Activated naive CD8-positive, alpha-beta T cell treated with anti-CD3 and anti-CD28 coated beads, Interleukin-2, amount 50 U/mL, for 24 hours (primary cell): Measurements from ENCODE around the gene KLHDC10.
"Not testable (repeated sequence)": the region's sequence is repeated elsewhere in the genome, so short reads cannot be mapped to it uniquely, and the experiment has no call there.

ENCODE experiments used
- ATAC-seq: fragments of 150-1000 bp; cut with Tn5 transposase; one replicate; pipeline ENCODE4 v1.10.0; 2021
- DNase-seq: peaks from one replicate; pipeline ENCODE4 v3.0.0; 2021
- H3K27ac Mint-ChIP-seq: one replicate; pipeline ENCODE4 v1.8.0; 2021; ENCODE audit warnings: mild to moderate bottlenecking, mixed read lengths
- H3K27me3 Mint-ChIP-seq: one replicate; pipeline ENCODE4 v1.8.0; 2021; ENCODE audit warnings: mixed read lengths
- H3K36me3 Mint-ChIP-seq: one replicate; pipeline ENCODE4 v1.8.0; 2021; ENCODE audit warnings: low read depth, mixed read lengths
- H3K4me1 Mint-ChIP-seq: one replicate; pipeline ENCODE4 v1.8.0; 2021; ENCODE audit warnings: mixed read lengths
- H3K4me3 Mint-ChIP-seq: one replicate; pipeline ENCODE4 v1.8.0; 2021; ENCODE audit warnings: mild to moderate bottlenecking, moderate library complexity, mixed read lengths
- H3K9me3 Mint-ChIP-seq: one replicate; pipeline ENCODE4 v1.8.0; 2021; ENCODE audit warnings: mixed read lengths

The KLHDC10 gene, protein sequence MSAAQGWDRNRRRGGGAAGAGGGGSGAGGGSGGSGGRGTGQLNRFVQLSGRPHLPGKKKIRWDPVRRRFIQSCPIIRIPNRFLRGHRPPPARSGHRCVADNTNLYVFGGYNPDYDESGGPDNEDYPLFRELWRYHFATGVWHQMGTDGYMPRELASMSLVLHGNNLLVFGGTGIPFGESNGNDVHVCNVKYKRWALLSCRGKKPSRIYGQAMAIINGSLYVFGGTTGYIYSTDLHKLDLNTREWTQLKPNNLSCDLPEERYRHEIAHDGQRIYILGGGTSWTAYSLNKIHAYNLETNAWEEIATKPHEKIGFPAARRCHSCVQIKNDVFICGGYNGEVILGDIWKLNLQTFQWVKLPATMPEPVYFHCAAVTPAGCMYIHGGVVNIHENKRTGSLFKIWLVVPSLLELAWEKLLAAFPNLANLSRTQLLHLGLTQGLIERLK

GRCh38 chr7:130069978-130070860 lies at the start of gene KLHDC10:
TSS of gene KLHDC10 (plus strand) at chr7:130070534. CDS start at chr7:130070644, 110 bp downstream.
- Mint-ChIP-seq H3K9me3 (no peaks in the 10 kb centered on the region), H3K4me3 (peak within 1 kb of the TSS; percentile 96), H3K4me1 (peaks cover 43% of the 10 kb centered on the region), H3K27me3 (peaks cover 2% of the 10 kb centered on the region), H3K27ac (peak within 1 kb of the TSS; percentile 81), H3K36me3 (peaks cover 6% of the 10 kb centered on the region)
- DNase-seq, result peak; percentile 92
- ATAC-seq, result peak; percentile 98

DNA sequence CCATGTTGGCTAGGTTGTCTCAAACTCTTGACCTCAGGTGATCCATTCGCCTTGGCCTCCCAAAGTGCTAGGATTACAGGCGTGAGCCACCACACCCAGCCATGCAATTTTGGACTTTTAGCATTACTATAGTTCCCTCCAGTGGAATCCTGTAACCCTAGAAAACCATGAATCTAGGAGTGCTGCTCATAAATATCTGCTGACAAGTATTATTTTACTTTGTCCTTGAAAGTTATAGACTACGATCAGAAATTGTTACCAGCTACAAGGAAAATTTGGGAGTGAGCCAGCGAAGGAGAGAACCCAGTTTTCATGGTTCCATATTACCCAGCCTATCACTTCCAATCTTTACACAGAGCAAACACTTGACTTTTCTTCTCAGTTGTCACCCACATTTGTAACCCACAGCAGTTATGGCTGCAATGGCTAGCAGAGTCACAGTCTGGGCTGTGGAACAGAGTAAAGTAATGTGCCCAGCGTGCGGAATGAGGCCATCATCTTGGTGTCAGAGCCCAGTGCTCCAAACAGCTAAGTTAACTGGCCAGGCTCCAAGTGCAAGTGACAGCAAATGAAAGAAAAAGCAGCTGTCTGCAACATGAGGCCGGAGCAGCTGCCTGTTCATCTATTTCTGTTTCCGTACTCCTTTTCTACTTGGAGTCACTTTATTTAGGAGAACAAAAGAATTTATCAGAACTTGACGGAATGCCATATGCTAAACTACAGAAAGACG lies 49.1 kb upstream of the KLHDC10 start:
- no peaks in the 10 kb centered on the region for H3K4me1 Mint-ChIP-seq

DNA sequence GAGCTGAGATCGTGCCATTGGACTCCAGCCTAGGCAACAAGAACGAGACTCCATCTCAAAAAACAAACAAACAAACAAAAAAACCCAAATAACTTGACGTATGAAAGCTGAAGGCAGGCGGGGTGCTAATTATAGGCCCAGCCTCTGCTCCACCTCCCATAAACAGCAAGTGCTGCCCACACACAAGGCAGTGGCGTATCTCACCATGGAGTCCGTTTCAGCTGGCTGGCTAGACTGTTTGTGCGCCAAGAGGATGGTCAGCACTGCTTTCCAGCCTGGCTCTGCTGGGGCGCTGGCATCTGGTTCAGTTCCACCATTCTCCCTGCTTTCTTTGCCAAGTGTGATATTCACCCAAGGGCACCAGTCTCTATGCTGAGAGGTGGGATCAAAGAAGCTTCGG lies 48.2 kb upstream of the KLHDC10 start:
- Mint-ChIP-seq H3K9me3 (no peaks in the 10 kb centered on the region), H3K4me1 (no peaks in the 10 kb centered on the region), H3K4me3 (no peak overlapping the region), H3K36me3 (peaks cover 51% of the 10 kb centered on the region), H3K27ac (no peak overlapping the region), H3K27me3 (no peaks in the 10 kb centered on the region)
- DNase-seq (no peak), ATAC-seq (no peak)

More for the DNA sequence above, 49.1 kb upstream of the KLHDC10 start:
- Mint-ChIP-seq H3K4me3 (no peak overlapping the region), H3K27ac (no peak overlapping the region), H3K27me3 (no peaks in the 10 kb centered on the region), H3K36me3 (peaks cover 48% of the 10 kb centered on the region), H3K9me3 (no peaks in the 10 kb centered on the region)
- no peak for DNase-seq
- no peak for ATAC-seq

GRCh38 chr7:130022623-130023175 lies 47.6 kb upstream of the KLHDC10 start:
- ATAC-seq (no peak), DNase-seq (no peak)
- Mint-ChIP-seq H3K27me3 (no peaks in the 10 kb centered on the region), H3K27ac (no peak overlapping the region), H3K4me1 (no peaks in the 10 kb centered on the region), H3K9me3 (no peaks in the 10 kb centered on the region), H3K36me3 (peaks cover 55% of the 10 kb centered on the region), H3K4me3 (no peak overlapping the region)

DNA sequence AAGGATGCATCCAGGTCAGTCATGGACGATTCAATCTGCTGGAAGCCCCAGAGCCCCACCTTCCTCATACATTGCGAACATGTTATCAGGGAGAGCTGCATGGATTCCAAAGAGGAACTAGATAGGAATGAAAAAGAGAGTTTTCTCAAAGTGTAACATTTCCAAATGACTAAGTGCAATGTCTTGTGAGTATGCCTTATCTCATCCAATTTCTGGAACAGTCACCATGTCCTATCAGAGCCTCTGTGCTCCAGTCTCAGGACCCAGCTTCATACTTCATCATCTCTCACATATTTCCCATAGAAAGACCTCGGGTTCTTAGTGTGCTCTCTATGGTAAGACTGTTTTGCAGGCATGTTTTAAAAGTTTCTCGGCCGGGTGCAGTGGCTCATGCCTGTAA lies 45.9 kb upstream of the KLHDC10 start:
- no peak for DNase-seq
- Mint-ChIP-seq H3K9me3 (no peaks in the 10 kb centered on the region), H3K36me3 (peaks cover 51% of the 10 kb centered on the region), H3K27ac (no peak overlapping the region), H3K4me3 (no peak overlapping the region), H3K4me1 (no peaks in the 10 kb centered on the region), H3K27me3 (no peaks in the 10 kb centered on the region)
- no peak for ATAC-seq

DNA sequence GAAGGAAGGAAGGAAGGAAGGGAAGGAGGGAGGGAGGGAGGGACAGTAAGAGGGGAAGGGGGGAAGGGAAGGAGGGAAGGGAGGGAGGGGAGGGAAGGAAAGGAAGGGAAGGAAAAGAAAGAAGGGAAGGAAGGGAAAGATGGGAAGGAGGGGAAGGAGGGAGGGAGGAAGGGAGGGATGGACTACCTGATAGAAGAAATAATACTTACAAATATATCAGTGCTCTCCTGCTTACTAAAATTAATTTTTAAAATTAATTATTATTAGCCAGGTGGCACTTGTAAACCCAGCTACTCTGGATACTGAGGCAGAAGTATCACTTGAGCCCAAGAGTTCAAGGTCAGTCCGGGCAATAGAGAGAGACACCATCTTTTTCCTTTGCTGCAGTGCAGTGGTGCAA lies 37.6 kb upstream of the KLHDC10 start:
- DNase-seq (no peak), ATAC-seq (no peak)
- Mint-ChIP-seq H3K9me3 (no peaks in the 10 kb centered on the region), H3K4me1 (no peaks in the 10 kb centered on the region), H3K27me3 (no peaks in the 10 kb centered on the region), H3K4me3 (no peak overlapping the region), H3K36me3 (peaks cover 29% of the 10 kb centered on the region), H3K27ac (no peak overlapping the region)

- H3K27ac Mint-ChIP-seq, result no peak overlapping the region
- no peak overlapping the region for H3K4me3 Mint-ChIP-seq
- H3K27me3 Mint-ChIP-seq, result no peaks in the 10 kb centered on the region
- ATAC-seq (no peak), DNase-seq (no peak)
- no peaks in the 10 kb centered on the region for H3K4me1 Mint-ChIP-seq
- peaks cover 28% of the 10 kb centered on the region for H3K36me3 Mint-ChIP-seq
- no peaks in the 10 kb centered on the region for H3K9me3 Mint-ChIP-seq
Measured at GRCh38 chr7:130037703-130038102, 32.6 kb upstream of the KLHDC10 start.

DNA sequence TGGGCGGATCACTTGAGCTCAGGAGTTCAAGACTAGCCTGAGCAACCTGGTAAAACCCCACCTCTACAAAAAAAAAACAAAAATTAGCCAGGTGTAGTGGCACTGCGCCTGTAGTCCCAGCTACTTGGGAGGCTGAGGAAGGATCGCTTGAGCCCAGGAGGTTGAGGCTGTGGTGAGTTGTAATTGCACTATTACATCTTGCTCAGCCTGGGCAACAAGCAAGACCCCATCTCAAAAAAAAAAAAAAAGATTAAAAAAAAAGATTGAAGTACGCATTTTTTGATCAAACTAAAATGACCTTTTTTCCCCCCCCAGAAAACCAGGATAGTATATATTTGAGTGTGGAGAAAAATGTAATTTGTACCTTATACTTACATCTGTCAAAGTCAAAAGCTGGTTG lies 29.8 kb upstream of the KLHDC10 start:
- peaks cover 40% of the 10 kb centered on the region for H3K36me3 Mint-ChIP-seq
- H3K27ac Mint-ChIP-seq, result no peak overlapping the region
- no peaks in the 10 kb centered on the region for H3K4me1 Mint-ChIP-seq
- no peaks in the 10 kb centered on the region for H3K27me3 Mint-ChIP-seq
- H3K4me3 Mint-ChIP-seq, result no peak overlapping the region
- no peak for DNase-seq
- ATAC-seq, result no peak
- no peaks in the 10 kb centered on the region for H3K9me3 Mint-ChIP-seq

GRCh38 chr7:130047831-130048230 lies 22.5 kb upstream of the KLHDC10 start:
- H3K36me3 Mint-ChIP-seq, result peaks cover 25% of the 10 kb centered on the region
- DNase-seq, result no peak
- ATAC-seq, result no peak
- no peak overlapping the region for H3K4me3 Mint-ChIP-seq
- H3K27ac Mint-ChIP-seq, result no peak overlapping the region
- no peaks in the 10 kb centered on the region for H3K27me3 Mint-ChIP-seq
- no peaks in the 10 kb centered on the region for H3K9me3 Mint-ChIP-seq
- peaks cover 19% of the 10 kb centered on the region for H3K4me1 Mint-ChIP-seq

GRCh38 chr7:130048906-130049305 lies 21.4 kb upstream of the KLHDC10 start:
- DNase-seq, result no peak
- peak overlapping the region; percentile 61 for H3K4me3 Mint-ChIP-seq

GRCh38 chr7:130052250-130052649 lies 18.1 kb upstream of the KLHDC10 start:
- H3K36me3 Mint-ChIP-seq, DNase-seq, ATAC-seq, H3K27ac Mint-ChIP-seq, H3K27me3 Mint-ChIP-seq, H3K9me3 Mint-ChIP-seq, H3K4me3 Mint-ChIP-seq: not testable (repeated sequence)
- peaks cover 23% of the 10 kb centered on the region for H3K4me1 Mint-ChIP-seq

More at GRCh38 chr7:130048906-130049305, 21.4 kb upstream of the KLHDC10 start:
- Mint-ChIP-seq H3K9me3 (no peaks in the 10 kb centered on the region), H3K36me3 (peaks cover 17% of the 10 kb centered on the region), H3K4me1 (peaks cover 20% of the 10 kb centered on the region), H3K27ac (no peak overlapping the region), H3K27me3 (no peaks in the 10 kb centered on the region)
- ATAC-seq, result no peak

GRCh38 chr7:130055198-130055597 lies 15.1 kb upstream of the KLHDC10 start:
- H3K9me3 Mint-ChIP-seq, ATAC-seq, H3K4me3 Mint-ChIP-seq, H3K36me3 Mint-ChIP-seq, H3K27ac Mint-ChIP-seq, H3K27me3 Mint-ChIP-seq, DNase-seq: not testable (repeated sequence)
- H3K4me1 Mint-ChIP-seq, result peaks cover 15% of the 10 kb centered on the region

DNA sequence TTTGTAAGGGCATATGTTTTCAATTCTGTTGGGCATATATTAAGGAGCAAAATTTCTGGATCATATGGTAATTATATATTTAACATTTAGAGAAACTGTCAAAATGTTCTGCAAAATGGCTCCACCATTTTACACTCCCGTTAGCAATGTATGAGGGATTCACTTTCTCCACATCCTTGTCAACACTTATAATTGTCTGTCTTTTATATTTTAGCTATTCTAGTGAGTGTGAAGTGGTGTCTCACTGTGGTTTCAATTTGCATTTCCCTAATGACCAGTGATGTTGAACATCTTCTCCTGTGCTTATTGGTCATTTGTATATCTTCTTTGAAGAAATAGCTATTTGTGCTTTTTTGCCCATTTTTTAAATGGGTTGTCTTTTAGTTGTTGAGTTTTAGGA lies 8.1 kb upstream of the KLHDC10 start:
- Mint-ChIP-seq H3K36me3 (no peaks in the 10 kb centered on the region), H3K4me1 (no peaks in the 10 kb centered on the region), H3K27me3 (peaks cover 5% of the 10 kb centered on the region), H3K4me3 (no peak overlapping the region), H3K27ac (no peak overlapping the region), H3K9me3 (no peaks in the 10 kb centered on the region)
- ATAC-seq, result no peak
- no peak for DNase-seq

- peak; percentile 86 for DNase-seq
- Mint-ChIP-seq H3K27me3 (peaks cover 5% of the 10 kb centered on the region), H3K4me1 (no peaks in the 10 kb centered on the region), H3K4me3 (no peak overlapping the region), H3K27ac (no peak overlapping the region), H3K36me3 (no peaks in the 10 kb centered on the region), H3K9me3 (no peaks in the 10 kb centered on the region)
- peak; percentile 72 for ATAC-seq
Measured at GRCh38 chr7:130063036-130063435, 7.3 kb upstream of the KLHDC10 start.
